B cell (primary cell): ENCODE results near the gene TOMM70.

ENCODE experiments used
- EZH2 ChIP-seq: IDR thresholded peaks from 2 replicates; pipeline ENCODE4 v1.6.1; 2012; ENCODE audit warnings: borderline replicate concordance, low read depth, mild to moderate bottlenecking, moderate library complexity, low read length; ENCODE audit not compliant: insufficient read depth, poor library complexity, severe bottlenecking
- TF ChIP-seq, protein P1 (sequence below): fragments of 200-600 bp; IDR thresholded peaks from one replicate; pipeline ENCODE4 v1.8.0; 2022; ENCODE audit warnings: antibody characterized with exemption, mild to moderate bottlenecking

DNA sequence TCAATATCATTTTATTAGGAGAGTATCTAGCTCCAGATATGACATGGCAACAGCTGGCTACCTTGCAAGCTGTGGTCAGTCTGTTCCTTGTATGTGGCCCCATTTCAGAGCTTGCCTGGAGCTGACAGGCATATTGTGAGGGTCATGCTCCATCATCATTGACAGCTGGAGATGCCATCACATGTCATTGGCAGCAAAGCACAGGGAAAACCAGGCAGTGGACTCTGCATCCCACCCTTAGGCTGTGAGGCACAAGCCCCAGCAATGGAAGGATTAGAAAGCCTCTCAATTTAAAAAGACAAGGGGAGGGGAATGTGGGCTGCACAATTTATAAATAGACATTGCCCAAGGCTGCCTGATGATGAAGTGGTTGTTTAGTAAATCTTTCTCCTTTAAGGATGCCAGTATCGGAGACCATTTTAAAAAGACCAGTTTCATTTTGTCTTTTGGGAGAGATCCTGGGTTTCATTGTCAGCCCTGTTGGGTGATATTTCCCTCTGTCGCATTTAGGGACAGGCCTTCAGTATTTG is 28.4 kb upstream of the TOMM70 start:
- TF ChIP-seq, protein P1, sequence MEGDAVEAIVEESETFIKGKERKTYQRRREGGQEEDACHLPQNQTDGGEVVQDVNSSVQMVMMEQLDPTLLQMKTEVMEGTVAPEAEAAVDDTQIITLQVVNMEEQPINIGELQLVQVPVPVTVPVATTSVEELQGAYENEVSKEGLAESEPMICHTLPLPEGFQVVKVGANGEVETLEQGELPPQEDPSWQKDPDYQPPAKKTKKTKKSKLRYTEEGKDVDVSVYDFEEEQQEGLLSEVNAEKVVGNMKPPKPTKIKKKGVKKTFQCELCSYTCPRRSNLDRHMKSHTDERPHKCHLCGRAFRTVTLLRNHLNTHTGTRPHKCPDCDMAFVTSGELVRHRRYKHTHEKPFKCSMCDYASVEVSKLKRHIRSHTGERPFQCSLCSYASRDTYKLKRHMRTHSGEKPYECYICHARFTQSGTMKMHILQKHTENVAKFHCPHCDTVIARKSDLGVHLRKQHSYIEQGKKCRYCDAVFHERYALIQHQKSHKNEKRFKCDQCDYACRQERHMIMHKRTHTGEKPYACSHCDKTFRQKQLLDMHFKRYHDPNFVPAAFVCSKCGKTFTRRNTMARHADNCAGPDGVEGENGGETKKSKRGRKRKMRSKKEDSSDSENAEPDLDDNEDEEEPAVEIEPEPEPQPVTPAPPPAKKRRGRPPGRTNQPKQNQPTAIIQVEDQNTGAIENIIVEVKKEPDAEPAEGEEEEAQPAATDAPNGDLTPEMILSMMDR, result no peak
- TF ChIP-seq EZH2, result no peak
